ENCODE measurements around the gene TAGLN3. TPM values are rescaled to one million over a fixed set of nuclear protein-coding genes. Genes with fewer than 3 reads are reported as not detected.

TAGLN3 gene
- total and polyA plus RNA-seq, 2 of the 13 experiments (the other 11 are each of a cell fraction or from before 2014, with no cell fraction given): 0.51 to 0.91 TPM

DNA sequence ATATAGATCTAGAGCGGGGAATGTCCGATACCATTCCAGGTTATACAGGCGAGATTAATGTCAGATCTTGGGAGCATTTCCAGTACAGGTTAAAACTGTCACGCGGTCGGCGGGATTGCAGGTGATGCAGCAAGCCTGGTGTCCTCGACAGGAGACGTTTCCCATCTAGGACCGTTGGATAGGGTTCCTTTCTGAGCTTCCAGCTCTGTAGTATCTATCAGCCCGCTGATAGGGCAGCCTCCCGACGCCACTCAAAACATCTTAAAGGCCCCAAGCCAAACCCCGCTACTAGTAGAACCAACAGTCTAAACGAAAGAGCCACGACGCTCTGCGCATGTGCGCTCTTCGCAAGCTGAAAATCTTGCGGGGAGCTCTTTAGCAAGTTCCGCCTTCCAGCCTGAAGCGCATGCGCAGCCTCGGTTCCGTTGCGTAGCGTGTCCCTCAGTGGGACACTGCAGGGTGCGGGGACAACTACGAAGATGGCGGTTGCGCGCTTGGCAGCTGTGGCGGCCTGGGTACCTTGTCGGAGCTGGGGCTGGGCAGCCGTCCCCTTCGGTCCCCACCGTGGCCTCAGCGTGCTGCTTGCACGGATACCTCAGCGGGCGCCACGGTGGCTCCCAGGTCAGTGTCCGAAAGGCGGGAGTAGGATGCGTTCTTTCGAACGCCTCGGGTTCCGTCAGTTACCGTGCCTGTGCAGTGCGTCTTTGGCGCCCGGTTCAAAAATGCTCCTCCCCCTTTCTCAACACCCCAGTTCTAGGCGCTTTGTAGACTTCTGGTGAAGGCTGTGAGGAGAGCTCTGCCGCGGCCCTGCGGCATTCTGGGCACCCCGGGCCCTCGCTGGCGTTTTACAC, 19.9 kb upstream of the TAGLN3 start, which contains the start of gene ABHD10 (continued):
- no peak for TF ChIP-seq GTF3A (CRISPR knock-in tag; conservative IDR thresholded peaks at IDR 0.05)
- TF ChIP-seq JUN (CRISPR knock-in tag; IDR thresholded peaks at IDR 0.05): no peak
- TF ChIP-seq ZBTB44 (CRISPR knock-in tag; IDR thresholded peaks at IDR 0.05): 0 out of 2 replicates have a peak, but pooled peaks have one; percentile 35
- TF ChIP-seq ZNF235 (CRISPR knock-in tag; IDR thresholded peaks at IDR 0.05; ENCODE audit: borderline replicate concordance): no peak
- TF ChIP-seq TEF (CRISPR knock-in tag; IDR thresholded peaks at IDR 0.05): 0 out of 2 replicates have a peak, but pooled peaks have one; percentile 26
- TF ChIP-seq ZNF547 (CRISPR knock-in tag; IDR thresholded peaks at IDR 0.05): peak; percentile 77
- no peak for TF ChIP-seq SCMH1 (CRISPR knock-in tag; IDR thresholded peaks at IDR 0.05; ENCODE audit: borderline replicate concordance)
- no peak for TF ChIP-seq ZFP36 (IDR thresholded peaks at IDR 0.05; ENCODE audit: borderline replicate concordance, low read depth, low read length, partially characterized antibody)
- TF ChIP-seq YEATS2 (CRISPR knock-in tag; IDR thresholded peaks at IDR 0.05; ENCODE audit: borderline replicate concordance): peak; percentile 82
- peak; percentile 89; the same call in 1 of the 2 replicates for TF ChIP-seq ZNF704 (CRISPR knock-in tag; IDR thresholded peaks at IDR 0.05; ENCODE audit: borderline replicate concordance)
- no peak for TF ChIP-seq FLYWCH1 (CRISPR knock-in tag; IDR thresholded peaks at IDR 0.05)
- TF ChIP-seq ZNF329 (CRISPR knock-in tag; IDR thresholded peaks at IDR 0.05; ENCODE audit: low read depth): 0 out of 2 replicates have a peak, but pooled peaks have one; percentile 62
- no peak; the same call in 1 of the 2 replicates for TF ChIP-seq ZNF563 (CRISPR knock-in tag; IDR thresholded peaks at IDR 0.05)
- 0 out of 2 replicates have a peak, but pooled peaks have one; percentile 16 for TF ChIP-seq ZHX1 (CRISPR knock-in tag; IDR thresholded peaks at IDR 0.05; ENCODE audit: low read depth)
- TF ChIP-seq ZNF264 (CRISPR knock-in tag; IDR thresholded peaks at IDR 0.05): peak; percentile 67; the same call in 1 of the 2 replicates
- no peak for TF ChIP-seq ESRRA (CRISPR knock-in tag; IDR thresholded peaks at IDR 0.05; ENCODE audit: low read depth)
- no peak for TF ChIP-seq CBX2 (IDR thresholded peaks at IDR 0.05; ENCODE audit: low read depth, low read length)
- TF ChIP-seq CBX2 (CRISPR knock-in tag; IDR thresholded peaks at IDR 0.05; ENCODE audit: low read depth): no peak
- TF ChIP-seq ZBTB1 (CRISPR knock-in tag; IDR thresholded peaks at IDR 0.05; ENCODE audit: borderline replicate concordance): no peak
